B cell (primary cell): ENCODE results near the gene LTBP2. TPM values are rescaled to one million over a fixed set of nuclear protein-coding genes. Genes with fewer than 3 reads are reported as not detected.

Source experiments
- ATAC-seq: fragments of 200-7000 bp; cut with Tn5 transposase; one replicate; pipeline ENCODE4 v1.10.0; 2021; ENCODE audit warnings: low read depth, mild to moderate bottlenecking, moderate number of reproducible peaks, moderate library complexity
- CTCF ChIA-PET: fragments of 350-600 bp; sonication (Branson Sonifier 250); formaldehyde crosslinking; loops from one replicate; lab custom pipeline; 2021; ENCODE audit warnings: antibody characterized with exemption, inconsistent platforms; lab: Charles Lee
- POLR2A ChIA-PET: fragments of 350-600 bp; sonication (Branson Sonifier 250); formaldehyde crosslinking; loops from one replicate; lab custom pipeline; 2021; ENCODE audit warnings: antibody characterized with exemption; lab: Charles Lee
- DNase-seq: peaks from one replicate; pipeline ENCODE4 v3.0.0; 2013
- H2AFZ ChIP-seq: 2 replicates; pipeline ENCODE4 v1.6.1; 2012; ENCODE audit warnings: mild to moderate bottlenecking, low read depth, low read length; ENCODE audit not compliant: insufficient read depth, poor library complexity, severe bottlenecking
- H3K27ac ChIP-seq, 2 donors: 1 replicate in 1 of 2; 2 replicates in 1 of 2; pipeline ENCODE4 v1.5.1; 2012 to 2013; ENCODE audit warnings: low read length in 2 of 2, mild to moderate bottlenecking in 2 of 2, moderate library complexity in 1 of 2
- H3K27me3 ChIP-seq, 4 experiments: fragments of 200-600 bp in 1 of 4; sonication (generic) in 1 of 4; replicated peaks in 1 of 4; 1 replicate in 2 of 4; 2 replicates in 2 of 4; pipeline versions ENCODE4 v1.6.1 to v1.7.0; 2013 to 2016; ENCODE audit warnings: low read length in 3 of 4, mild to moderate bottlenecking in 2 of 4, mixed read lengths in 1 of 4, moderate library complexity in 1 of 4; ENCODE audit not compliant: insufficient read depth in 4 of 4, control insufficient read depth in 3 of 4; ENCODE audit errors: control extremely low read depth in 1 of 4
- H3K36me3 ChIP-seq, 2 experiments: replicated peaks in 1 of 2; 1 replicate in 1 of 2; 2 replicates in 1 of 2; pipeline versions ENCODE4 v1.6.1 to v1.7.1; 2013; ENCODE audit warnings: low read length in 1 of 2; ENCODE audit not compliant: insufficient read depth in 2 of 2, control insufficient read depth in 1 of 2; ENCODE audit errors: control extremely low read depth in 1 of 2, extremely low read depth in 1 of 2
- H3K4me1 ChIP-seq, 2 donors: fragments of 200-600 bp in 1 of 2; sonication (generic) in 1 of 2; 1 replicate in 1 of 2; 2 replicates in 1 of 2; pipeline versions ENCODE4 v1.5.1 to v1.6.1; 2013 to 2017; ENCODE audit warnings: low read length in 2 of 2; ENCODE audit not compliant: control insufficient read depth in 2 of 2, insufficient read depth in 2 of 2
- H3K4me2 ChIP-seq: replicated peaks from 2 replicates; pipeline ENCODE3; 2012; ENCODE audit warnings: mild to moderate bottlenecking, low read depth, low read length; ENCODE audit not compliant: poor library complexity, severe bottlenecking
- H3K4me3 ChIP-seq, 5 experiments: fragments of 200-600 bp in 1 of 5; sonication (generic) in 1 of 5; 1 replicate in 3 of 5; 2 replicates in 2 of 5; pipeline versions ENCODE4 v1.5.1 to v1.7.0; 2011 to 2016; ENCODE audit warnings: low read length in 4 of 5, mild to moderate bottlenecking in 4 of 5, low read depth in 2 of 5, control low read depth in 1 of 5, moderate library complexity in 1 of 5; ENCODE audit not compliant: insufficient read depth in 1 of 5; ENCODE audit errors: control extremely low read depth in 1 of 5, extremely low read depth in 1 of 5
- H3K79me2 ChIP-seq: fragments of 200-600 bp; sonication (generic); one replicate; pipeline ENCODE4 v1.6.0; 2016; ENCODE audit warnings: low read length; ENCODE audit not compliant: control insufficient read depth, insufficient read depth
- H3K9ac ChIP-seq: fragments of 200-600 bp; sonication (generic); 2 replicates; pipeline ENCODE4 v1.6.1; 2017; ENCODE audit warnings: mild to moderate bottlenecking, low read length, moderate library complexity
- H3K9me3 ChIP-seq, 3 donors: one replicate each; pipeline versions ENCODE4 v1.6.1 to v1.7.1; 2013; ENCODE audit warnings: low read length in 2 of 3; ENCODE audit not compliant: control insufficient read depth in 2 of 3, insufficient read depth in 1 of 3; ENCODE audit errors: control extremely low read depth in 1 of 3
- H4K20me1 ChIP-seq: 2 replicates; pipeline ENCODE4 v1.6.0; 2012; ENCODE audit warnings: mild to moderate bottlenecking, low read length; ENCODE audit not compliant: insufficient read depth, control insufficient read depth, poor library complexity, severe bottlenecking
- H3K27ac Mint-ChIP-seq: one replicate; pipeline ENCODE4 v1.8.0; 2021; ENCODE audit warnings: mixed read lengths
- H3K27me3 Mint-ChIP-seq: one replicate; pipeline ENCODE4 v1.8.0; 2021; ENCODE audit warnings: mixed read lengths
- H3K4me1 Mint-ChIP-seq: one replicate; pipeline ENCODE4 v1.8.0; 2021; ENCODE audit warnings: mixed read lengths
- H3K4me3 Mint-ChIP-seq: one replicate; pipeline ENCODE4 v1.8.0; 2021; ENCODE audit warnings: mixed read lengths
- H3K9me3 Mint-ChIP-seq: one replicate; pipeline ENCODE4 v1.8.0; 2022; ENCODE audit warnings: mixed read lengths; ENCODE audit not compliant: insufficient read depth
- EZH2 ChIP-seq: IDR thresholded peaks from 2 replicates; pipeline ENCODE4 v1.6.1; 2012; ENCODE audit warnings: borderline replicate concordance, low read depth, mild to moderate bottlenecking, moderate library complexity, low read length; ENCODE audit not compliant: insufficient read depth, poor library complexity, severe bottlenecking
- WGBS: methylation state at CpG from one replicate; pipeline ENCODE4 v1.1.5; 2013; ENCODE audit warnings: missing lambda C conversion rate; ENCODE audit not compliant: insufficient coverage; 5-methylcytosine and 5-hydroxymethylcytosine counted together
- intact Hi-C: fragments of 100-400 bp; cut with micrococcal nuclease; formaldehyde crosslinking; loops from one replicate; pipeline ENCODE4 v1.10.0; 2022
- polyA plus RNA-seq: library from polyadenylated mRNA; depleted of rRNA; stranded (reverse); fragments of >200 nt; gene quantifications from 2 replicates; pipeline ENCODE4 v1.2.3, GENCODE V29; 2012
- total RNA-seq, 2 donors: library from RNA; stranded (reverse); fragments of 120-200 nt in 1 of 2; gene quantifications; 1 replicate in 1 of 2; 2 replicates in 1 of 2; pipeline versions ENCODE4 v1.2.3 to v1.2.4, GENCODE V29; 2013 to 2022
- TF ChIP-seq, protein P1 (sequence below): fragments of 200-600 bp; IDR thresholded peaks from one replicate; pipeline ENCODE4 v1.8.0; 2022; ENCODE audit warnings: antibody characterized with exemption, mild to moderate bottlenecking

Gene LTBP2
- total and polyA plus RNA-seq, 2 donors (not counting 1 experiment from before 2014, with no cell fraction given): 0.12 to 0.22 TPM

DNA sequence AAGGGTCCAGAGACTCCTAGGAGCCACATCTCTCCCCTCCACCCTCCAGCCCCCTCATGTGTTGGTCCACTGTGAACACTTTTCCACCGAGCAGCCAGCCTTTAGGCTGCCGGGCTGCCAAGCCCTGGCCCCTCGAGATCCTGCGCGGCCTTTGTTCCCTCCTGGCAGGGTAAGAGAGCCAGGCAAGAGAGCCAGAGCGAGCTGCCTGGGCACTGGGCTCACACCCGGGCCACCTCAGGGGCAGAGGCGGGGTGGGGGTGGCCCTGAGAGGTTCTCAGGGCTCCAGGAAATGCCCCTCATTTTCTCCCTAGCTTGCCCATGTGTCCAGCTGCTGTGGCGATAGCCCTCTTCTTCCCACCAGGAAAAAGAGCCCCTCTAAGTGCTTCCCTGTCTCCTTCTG is 44.8 kb downstream of the LTBP2 start:
- H4K20me1 ChIP-seq: no peaks in the 10 kb centered on the region
- no peaks in the 10 kb centered on the region for H3K79me2 ChIP-seq
- POLR2A ChIA-PET: no interaction called here
- peaks cover 14% of the 10 kb centered on the region for H3K27me3 Mint-ChIP-seq
- no peak overlapping the region for H3K4me2 ChIP-seq
- no peak for TF ChIP-seq EZH2
- TF ChIP-seq, protein P1, sequence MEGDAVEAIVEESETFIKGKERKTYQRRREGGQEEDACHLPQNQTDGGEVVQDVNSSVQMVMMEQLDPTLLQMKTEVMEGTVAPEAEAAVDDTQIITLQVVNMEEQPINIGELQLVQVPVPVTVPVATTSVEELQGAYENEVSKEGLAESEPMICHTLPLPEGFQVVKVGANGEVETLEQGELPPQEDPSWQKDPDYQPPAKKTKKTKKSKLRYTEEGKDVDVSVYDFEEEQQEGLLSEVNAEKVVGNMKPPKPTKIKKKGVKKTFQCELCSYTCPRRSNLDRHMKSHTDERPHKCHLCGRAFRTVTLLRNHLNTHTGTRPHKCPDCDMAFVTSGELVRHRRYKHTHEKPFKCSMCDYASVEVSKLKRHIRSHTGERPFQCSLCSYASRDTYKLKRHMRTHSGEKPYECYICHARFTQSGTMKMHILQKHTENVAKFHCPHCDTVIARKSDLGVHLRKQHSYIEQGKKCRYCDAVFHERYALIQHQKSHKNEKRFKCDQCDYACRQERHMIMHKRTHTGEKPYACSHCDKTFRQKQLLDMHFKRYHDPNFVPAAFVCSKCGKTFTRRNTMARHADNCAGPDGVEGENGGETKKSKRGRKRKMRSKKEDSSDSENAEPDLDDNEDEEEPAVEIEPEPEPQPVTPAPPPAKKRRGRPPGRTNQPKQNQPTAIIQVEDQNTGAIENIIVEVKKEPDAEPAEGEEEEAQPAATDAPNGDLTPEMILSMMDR: no peak
- peaks cover 0 to 4% of the 10 kb centered on the region in 2 donors for H3K4me1 ChIP-seq
- H3K4me3 ChIP-seq: no peak overlapping the region
- intact Hi-C loops: no loop called here
- H3K4me3 Mint-ChIP-seq: no peak overlapping the region
- H3K4me1 Mint-ChIP-seq: peaks cover 4% of the 10 kb centered on the region
- ATAC-seq (no peak), DNase-seq (no peak)
- H3K9ac ChIP-seq: no peak overlapping the region
- H3K27ac Mint-ChIP-seq: no peak overlapping the region
- H3K9me3 ChIP-seq: no peaks in the 10 kb centered on the region
- H2AFZ ChIP-seq: no peak overlapping the region
- CTCF ChIA-PET: no interaction called here
- H3K27ac ChIP-seq: no peak overlapping the region
- peaks cover 0 to 7% (median 2%) of the 10 kb centered on the region in 4 experiments for H3K27me3 ChIP-seq
- H3K36me3 ChIP-seq: no peaks in the 10 kb centered on the region
- 83% methylated on average over 9 of the region's 9 CpGs for WGBS
- H3K9me3 Mint-ChIP-seq: no peaks in the 10 kb centered on the region

DNA sequence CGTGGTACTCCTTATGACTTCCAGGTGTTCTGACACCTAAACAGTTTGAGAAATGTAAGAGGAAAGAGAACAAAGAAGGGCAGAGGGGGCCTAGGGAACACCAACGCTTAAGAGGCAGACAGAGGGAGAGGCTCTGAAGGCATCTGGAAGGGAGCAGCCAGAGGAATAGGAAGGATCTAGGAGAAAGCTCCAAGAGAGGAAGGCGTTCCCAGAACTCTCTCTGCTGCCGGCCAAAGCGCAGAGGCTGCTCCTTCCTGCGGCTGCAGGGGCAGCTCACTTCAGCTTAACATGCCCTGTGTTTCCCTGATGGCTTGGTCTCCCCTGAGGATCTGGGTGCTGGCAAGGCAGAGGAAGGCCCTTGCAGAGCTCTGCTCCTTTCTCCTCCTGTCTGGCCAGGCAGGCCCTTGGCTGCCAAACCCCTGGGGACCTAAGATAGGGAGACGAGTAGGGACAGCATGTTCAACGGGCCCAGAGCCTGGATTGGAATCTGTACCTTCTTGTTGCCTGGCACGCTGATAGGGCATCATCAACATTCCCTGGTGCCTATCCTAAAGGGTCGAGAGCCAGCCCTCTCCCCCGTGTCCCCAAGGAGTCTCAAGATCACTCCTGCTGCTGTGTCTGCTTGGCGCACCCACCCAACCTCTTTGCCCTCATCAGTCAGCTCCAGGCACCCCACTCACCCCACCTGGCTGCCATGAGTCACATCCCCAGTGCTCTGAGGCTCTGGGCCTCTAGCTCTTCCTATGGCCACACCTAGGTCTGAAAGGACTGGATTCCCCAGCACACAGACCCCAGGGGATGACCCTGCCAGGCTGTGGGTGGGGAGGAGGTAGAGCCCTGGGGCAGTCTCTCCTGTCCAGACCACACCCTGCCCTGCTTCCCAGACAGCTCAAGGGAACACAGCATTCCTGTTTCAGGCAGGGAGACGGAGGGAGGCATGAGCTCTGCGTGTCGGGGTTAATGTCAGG is 45.6 kb downstream of the LTBP2 start:
- Mint-ChIP-seq H3K4me1 (no peaks in the 10 kb centered on the region), H3K9me3 (no peaks in the 10 kb centered on the region), H3K27me3 (peaks cover 10% of the 10 kb centered on the region), H3K4me3 (no peak overlapping the region), H3K27ac (no peak overlapping the region)
- TF ChIP-seq EZH2: no peak
- TF ChIP-seq, protein P1: no peak
- H3K4me3 ChIP-seq: no peak overlapping the region
- CTCF ChIA-PET: no interaction called here
- no peak overlapping the region for H3K4me2 ChIP-seq
- POLR2A ChIA-PET: no interaction called here
- DNase-seq (no peak), ATAC-seq (no peak)
- no peaks in the 10 kb centered on the region for H4K20me1 ChIP-seq
- H3K9me3 ChIP-seq: no peaks in the 10 kb centered on the region
- H3K27me3 ChIP-seq: peaks cover 0 to 5% (median 2%) of the 10 kb centered on the region in 4 experiments
- H3K9ac ChIP-seq: no peak overlapping the region
- no peak overlapping the region for H3K27ac ChIP-seq
- WGBS: 86% methylated on average over 11 of the region's 15 CpGs
- no peaks in the 10 kb centered on the region for H3K36me3 ChIP-seq
- no peak overlapping the region for H2AFZ ChIP-seq
- H3K4me1 ChIP-seq: no peaks in the 10 kb centered on the region
- intact Hi-C loops: no loop called here
- H3K79me2 ChIP-seq: no peaks in the 10 kb centered on the region
